SK-N-SH treated with all-trans-retinoic acid at 6 μM for 48 hours (cell line): ENCODE data around the gene NFAM1.

Experiments
- ATAC-seq: fragments of 200-7000 bp; cut with Tn5 transposase; 3 replicates; pipeline ENCODE4 v1.9.1; 2020; ENCODE audit warnings: mild to moderate bottlenecking, moderate library complexity
- ARNTL ChIP-seq: fragments of 450-650 bp; formaldehyde crosslinking; IDR thresholded peaks from 2 replicates; pipeline ENCODE4 v1.5.0; 2020; ENCODE audit warnings: low read depth, mild to moderate bottlenecking, moderate library complexity, borderline replicate concordance
- BACH2 ChIP-seq: fragments of 250-450 bp; sonication (Bioruptor Pico); IDR thresholded peaks from 2 replicates; pipeline ENCODE4 v1.9.0; 2021; ENCODE audit warnings: mild to moderate bottlenecking, borderline replicate concordance
- CSDC2 ChIP-seq: fragments of 250-450 bp; sonication (Bioruptor Pico); IDR thresholded peaks from 2 replicates; pipeline ENCODE4 v1.5.0; 2020; ENCODE audit warnings: mild to moderate bottlenecking, moderate library complexity
- GLIS3 ChIP-seq: fragments of 250-450 bp; sonication (Bioruptor Pico); IDR thresholded peaks from 2 replicates; pipeline ENCODE4 v1.5.0; 2020; ENCODE audit warnings: mild to moderate bottlenecking, moderate library complexity
- OSR1 ChIP-seq: fragments of 250-450 bp; sonication (Bioruptor Pico); IDR thresholded peaks from 2 replicates; pipeline ENCODE4 v1.8.0; 2022; ENCODE audit warnings: moderate library complexity, mild to moderate bottlenecking, inconsistent platforms
- RARB ChIP-seq: fragments of 250-450 bp; sonication (Bioruptor Pico); IDR thresholded peaks from 2 replicates; pipeline ENCODE4 v1.8.0; 2021; ENCODE audit warnings: mild to moderate bottlenecking, moderate library complexity
- TCF4 ChIP-seq: fragments of 250-450 bp; sonication (Bioruptor Pico); IDR thresholded peaks from 2 replicates; pipeline ENCODE4 v1.8.0; 2021; ENCODE audit warnings: mild to moderate bottlenecking, moderate library complexity, borderline replicate concordance
- TOX ChIP-seq: fragments of 250-450 bp; sonication (Bioruptor Pico); IDR thresholded peaks from 2 replicates; pipeline ENCODE4 v1.8.0; 2021; ENCODE audit warnings: mild to moderate bottlenecking, moderate library complexity, borderline replicate concordance
- ZC3H10 ChIP-seq: fragments of 250-450 bp; sonication (Bioruptor Pico); IDR thresholded peaks from 2 replicates; pipeline ENCODE4 v1.5.1; 2021; ENCODE audit warnings: mild to moderate bottlenecking, moderate library complexity
- ZFP3 ChIP-seq: fragments of 250-450 bp; sonication (Bioruptor Pico); IDR thresholded peaks from 2 replicates; pipeline ENCODE4 v1.5.0; 2020; ENCODE audit warnings: mild to moderate bottlenecking, moderate library complexity
- ZFP30 ChIP-seq: fragments of 450-650 bp; formaldehyde crosslinking; IDR thresholded peaks from 2 replicates; pipeline ENCODE4 v1.5.0; 2022; ENCODE audit warnings: mild to moderate bottlenecking, moderate library complexity
- ZNF565 ChIP-seq: fragments of 450-650 bp; formaldehyde crosslinking; conservative IDR thresholded peaks from 2 replicates; pipeline ENCODE4 v1.5.0; 2020; ENCODE audit warnings: low read depth, mild to moderate bottlenecking, moderate library complexity
- ZNF70 ChIP-seq: fragments of 450-650 bp; formaldehyde crosslinking; IDR thresholded peaks from 2 replicates; pipeline ENCODE4 v1.5.0; 2020; ENCODE audit warnings: mild to moderate bottlenecking, moderate library complexity
- ZNF8 ChIP-seq: fragments of 450-650 bp; formaldehyde crosslinking; IDR thresholded peaks from 2 replicates; pipeline ENCODE4 v1.5.0; 2020; ENCODE audit warnings: mild to moderate bottlenecking, moderate library complexity
- TF ChIP-seq, protein P1 (sequence below): fragments of 250-450 bp; sonication (Bioruptor Pico); IDR thresholded peaks from 2 replicates; pipeline ENCODE4 v1.5.1; 2020; ENCODE audit warnings: low read depth, mild to moderate bottlenecking, moderate library complexity
- TF ChIP-seq, protein P2 (sequence below): fragments of 250-450 bp; sonication (Bioruptor Pico); IDR thresholded peaks from 2 replicates; pipeline ENCODE4 v1.8.0; 2021; ENCODE audit warnings: low read depth, mild to moderate bottlenecking, moderate library complexity, borderline replicate concordance
- TF ChIP-seq, protein P3 (sequence below): fragments of 250-450 bp; sonication (Bioruptor Pico); IDR thresholded peaks from 2 replicates; pipeline ENCODE4 v1.8.0; 2020; ENCODE audit warnings: mild to moderate bottlenecking, moderate library complexity, borderline replicate concordance
- TF ChIP-seq, protein P4 (sequence below): fragments of 250-450 bp; sonication (Bioruptor Pico); IDR thresholded peaks from 2 replicates; pipeline ENCODE4 v1.5.1; 2021; ENCODE audit warnings: mild to moderate bottlenecking, moderate library complexity
- TF ChIP-seq, protein P5 (sequence below): fragments of 250-450 bp; sonication (Bioruptor Pico); IDR thresholded peaks from 2 replicates; pipeline ENCODE4 v1.5.0; 2020; ENCODE audit warnings: mild to moderate bottlenecking, moderate library complexity

The NFAM1 gene

DNA sequence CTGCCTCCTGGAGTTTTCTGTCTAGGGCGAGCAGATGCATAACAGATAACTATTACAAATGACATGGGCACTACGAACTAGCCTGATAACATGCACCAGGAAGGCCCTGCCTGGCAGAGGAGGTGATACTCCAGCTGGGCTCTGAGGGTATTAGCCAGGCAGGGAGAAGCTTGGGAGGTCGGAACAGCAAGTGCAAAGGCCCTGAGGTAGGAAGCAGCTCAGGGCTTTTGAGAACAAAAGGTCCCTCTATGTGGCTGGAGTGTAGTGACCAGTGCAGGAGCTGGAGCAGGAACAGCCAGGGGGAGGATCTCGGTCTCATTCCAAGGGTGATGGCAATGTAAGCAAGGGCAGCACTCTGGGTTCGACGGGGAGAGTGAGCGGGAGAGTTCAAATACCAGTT is 100.1 kb downstream of the NFAM1 start:
- no peak for ATAC-seq
- TF ChIP-seq, protein P1, sequence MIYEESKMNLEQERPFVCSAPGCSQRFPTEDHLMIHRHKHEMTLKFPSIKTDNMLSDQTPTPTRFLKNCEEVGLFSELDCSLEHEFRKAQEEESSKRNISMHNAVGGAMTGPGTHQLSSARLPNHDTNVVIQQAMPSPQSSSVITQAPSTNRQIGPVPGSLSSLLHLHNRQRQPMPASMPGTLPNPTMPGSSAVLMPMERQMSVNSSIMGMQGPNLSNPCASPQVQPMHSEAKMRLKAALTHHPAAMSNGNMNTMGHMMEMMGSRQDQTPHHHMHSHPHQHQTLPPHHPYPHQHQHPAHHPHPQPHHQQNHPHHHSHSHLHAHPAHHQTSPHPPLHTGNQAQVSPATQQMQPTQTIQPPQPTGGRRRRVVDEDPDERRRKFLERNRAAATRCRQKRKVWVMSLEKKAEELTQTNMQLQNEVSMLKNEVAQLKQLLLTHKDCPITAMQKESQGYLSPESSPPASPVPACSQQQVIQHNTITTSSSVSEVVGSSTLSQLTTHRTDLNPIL (CRISPR knock-in tag): no peak
- TF ChIP-seq, protein P2, sequence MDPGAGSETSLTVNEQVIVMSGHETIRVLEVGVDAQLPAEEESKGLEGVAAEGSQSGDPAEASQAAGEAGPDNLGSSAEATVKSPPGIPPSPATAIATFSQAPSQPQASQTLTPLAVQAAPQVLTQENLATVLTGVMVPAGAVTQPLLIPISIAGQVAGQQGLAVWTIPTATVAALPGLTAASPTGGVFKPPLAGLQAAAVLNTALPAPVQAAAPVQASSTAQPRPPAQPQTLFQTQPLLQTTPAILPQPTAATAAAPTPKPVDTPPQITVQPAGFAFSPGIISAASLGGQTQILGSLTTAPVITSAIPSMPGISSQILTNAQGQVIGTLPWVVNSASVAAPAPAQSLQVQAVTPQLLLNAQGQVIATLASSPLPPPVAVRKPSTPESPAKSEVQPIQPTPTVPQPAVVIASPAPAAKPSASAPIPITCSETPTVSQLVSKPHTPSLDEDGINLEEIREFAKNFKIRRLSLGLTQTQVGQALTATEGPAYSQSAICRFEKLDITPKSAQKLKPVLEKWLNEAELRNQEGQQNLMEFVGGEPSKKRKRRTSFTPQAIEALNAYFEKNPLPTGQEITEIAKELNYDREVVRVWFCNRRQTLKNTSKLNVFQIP (CRISPR knock-in tag): no peak
- TF ChIP-seq ZC3H10: no peak
- TF ChIP-seq BACH2 (CRISPR knock-in tag): no peak
- TF ChIP-seq, protein P3, sequence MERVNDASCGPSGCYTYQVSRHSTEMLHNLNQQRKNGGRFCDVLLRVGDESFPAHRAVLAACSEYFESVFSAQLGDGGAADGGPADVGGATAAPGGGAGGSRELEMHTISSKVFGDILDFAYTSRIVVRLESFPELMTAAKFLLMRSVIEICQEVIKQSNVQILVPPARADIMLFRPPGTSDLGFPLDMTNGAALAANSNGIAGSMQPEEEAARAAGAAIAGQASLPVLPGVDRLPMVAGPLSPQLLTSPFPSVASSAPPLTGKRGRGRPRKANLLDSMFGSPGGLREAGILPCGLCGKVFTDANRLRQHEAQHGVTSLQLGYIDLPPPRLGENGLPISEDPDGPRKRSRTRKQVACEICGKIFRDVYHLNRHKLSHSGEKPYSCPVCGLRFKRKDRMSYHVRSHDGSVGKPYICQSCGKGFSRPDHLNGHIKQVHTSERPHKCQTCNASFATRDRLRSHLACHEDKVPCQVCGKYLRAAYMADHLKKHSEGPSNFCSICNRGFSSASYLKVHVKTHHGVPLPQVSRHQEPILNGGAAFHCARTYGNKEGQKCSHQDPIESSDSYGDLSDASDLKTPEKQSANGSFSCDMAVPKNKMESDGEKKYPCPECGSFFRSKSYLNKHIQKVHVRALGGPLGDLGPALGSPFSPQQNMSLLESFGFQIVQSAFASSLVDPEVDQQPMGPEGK (CRISPR knock-in tag): no peak
- TF ChIP-seq TOX (CRISPR knock-in tag): no peak
- no peak for TF ChIP-seq RARB (CRISPR knock-in tag)
- no peak for TF ChIP-seq TCF4 (CRISPR knock-in tag)
- TF ChIP-seq CSDC2 (CRISPR knock-in tag): no peak
- TF ChIP-seq, protein P4, sequence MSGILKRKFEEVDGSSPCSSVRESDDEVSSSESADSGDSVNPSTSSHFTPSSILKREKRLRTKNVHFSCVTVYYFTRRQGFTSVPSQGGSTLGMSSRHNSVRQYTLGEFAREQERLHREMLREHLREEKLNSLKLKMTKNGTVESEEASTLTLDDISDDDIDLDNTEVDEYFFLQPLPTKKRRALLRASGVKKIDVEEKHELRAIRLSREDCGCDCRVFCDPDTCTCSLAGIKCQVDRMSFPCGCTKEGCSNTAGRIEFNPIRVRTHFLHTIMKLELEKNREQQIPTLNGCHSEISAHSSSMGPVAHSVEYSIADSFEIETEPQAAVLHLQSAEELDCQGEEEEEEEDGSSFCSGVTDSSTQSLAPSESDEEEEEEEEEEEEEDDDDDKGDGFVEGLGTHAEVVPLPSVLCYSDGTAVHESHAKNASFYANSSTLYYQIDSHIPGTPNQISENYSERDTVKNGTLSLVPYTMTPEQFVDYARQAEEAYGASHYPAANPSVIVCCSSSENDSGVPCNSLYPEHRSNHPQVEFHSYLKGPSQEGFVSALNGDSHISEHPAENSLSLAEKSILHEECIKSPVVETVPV: no peak
- TF ChIP-seq ZFP30 (CRISPR knock-in tag): no peak
- TF ChIP-seq OSR1 (CRISPR knock-in tag): no peak
- no peak for TF ChIP-seq ZNF8 (CRISPR knock-in tag)
- TF ChIP-seq ZFP3 (CRISPR knock-in tag): no peak
- no peak for TF ChIP-seq ARNTL (CRISPR knock-in tag)
- no peak for TF ChIP-seq GLIS3 (CRISPR knock-in tag)

DNA sequence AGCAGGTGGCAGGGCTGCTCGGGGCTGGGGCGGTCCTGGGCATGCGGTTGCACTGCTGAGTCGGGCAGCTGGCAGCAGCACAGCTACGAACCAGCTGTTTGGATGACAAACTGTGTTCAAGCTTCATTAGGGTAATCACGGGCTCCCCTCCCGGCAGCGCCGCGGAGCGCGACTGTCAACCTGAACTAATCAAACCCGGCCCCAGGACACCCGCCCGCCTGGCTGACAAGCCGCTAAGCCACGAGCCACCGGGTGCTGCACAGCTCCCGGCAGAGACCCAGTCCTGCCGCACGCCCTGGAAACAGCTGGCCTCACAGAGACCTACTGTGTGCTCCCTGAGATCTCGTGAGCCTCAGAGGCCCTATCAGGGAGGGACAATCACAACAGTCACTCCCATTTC is 101.2 kb downstream of the NFAM1 start:
- no peak for ATAC-seq

More for the DNA sequence above, 101.2 kb downstream of the NFAM1 start:
- TF ChIP-seq, protein P5, sequence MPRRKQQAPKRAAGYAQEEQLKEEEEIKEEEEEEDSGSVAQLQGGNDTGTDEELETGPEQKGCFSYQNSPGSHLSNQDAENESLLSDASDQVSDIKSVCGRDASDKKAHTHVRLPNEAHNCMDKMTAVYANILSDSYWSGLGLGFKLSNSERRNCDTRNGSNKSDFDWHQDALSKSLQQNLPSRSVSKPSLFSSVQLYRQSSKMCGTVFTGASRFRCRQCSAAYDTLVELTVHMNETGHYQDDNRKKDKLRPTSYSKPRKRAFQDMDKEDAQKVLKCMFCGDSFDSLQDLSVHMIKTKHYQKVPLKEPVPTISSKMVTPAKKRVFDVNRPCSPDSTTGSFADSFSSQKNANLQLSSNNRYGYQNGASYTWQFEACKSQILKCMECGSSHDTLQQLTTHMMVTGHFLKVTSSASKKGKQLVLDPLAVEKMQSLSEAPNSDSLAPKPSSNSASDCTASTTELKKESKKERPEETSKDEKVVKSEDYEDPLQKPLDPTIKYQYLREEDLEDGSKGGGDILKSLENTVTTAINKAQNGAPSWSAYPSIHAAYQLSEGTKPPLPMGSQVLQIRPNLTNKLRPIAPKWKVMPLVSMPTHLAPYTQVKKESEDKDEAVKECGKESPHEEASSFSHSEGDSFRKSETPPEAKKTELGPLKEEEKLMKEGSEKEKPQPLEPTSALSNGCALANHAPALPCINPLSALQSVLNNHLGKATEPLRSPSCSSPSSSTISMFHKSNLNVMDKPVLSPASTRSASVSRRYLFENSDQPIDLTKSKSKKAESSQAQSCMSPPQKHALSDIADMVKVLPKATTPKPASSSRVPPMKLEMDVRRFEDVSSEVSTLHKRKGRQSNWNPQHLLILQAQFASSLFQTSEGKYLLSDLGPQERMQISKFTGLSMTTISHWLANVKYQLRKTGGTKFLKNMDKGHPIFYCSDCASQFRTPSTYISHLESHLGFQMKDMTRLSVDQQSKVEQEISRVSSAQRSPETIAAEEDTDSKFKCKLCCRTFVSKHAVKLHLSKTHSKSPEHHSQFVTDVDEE (CRISPR knock-in tag): no peak
- TF ChIP-seq, protein P3 (CRISPR knock-in tag): no peak
- TF ChIP-seq ZNF565 (CRISPR knock-in tag) (no peak), ZNF70 (CRISPR knock-in tag) (no peak), RARB (CRISPR knock-in tag) (no peak), ZNF8 (CRISPR knock-in tag) (no peak), ARNTL (CRISPR knock-in tag) (no peak)
- TF ChIP-seq, protein P2 (CRISPR knock-in tag): no peak
- TF ChIP-seq, protein P1 (CRISPR knock-in tag): no peak
- TF ChIP-seq, protein P4: no peak
